SK-N-DZ (cell line): ENCODE data around the gene HSD17B12. TPM values are rescaled to one million over a fixed set of nuclear protein-coding genes. Genes with fewer than 3 reads are reported as not detected.
"Not testable (repeated sequence)": the region's sequence is repeated elsewhere in the genome, so short reads cannot be mapped to it uniquely, and the experiment has no call there.

Experiments used
- DNase-seq: peaks from one replicate; pipeline ENCODE4 v3.0.0-alpha.2; 2015; ENCODE audit warnings: low spot score
- polyA plus RNA-seq, 2 experiments: library from polyadenylated mRNA; depleted of rRNA; stranded (reverse); fragments of >200 nt; gene quantifications; 2 replicates each; pipeline ENCODE4 v1.2.3, GENCODE V29; 2014

HSD17B12 gene
- 34.6 and 38.7 TPM in 2 replicates for polyA plus RNA-seq (2014; cell fraction: cytosol; rRNA removed)
- 17.1 and 22.4 TPM in 2 replicates for polyA plus RNA-seq (2014; cell fraction: nucleus; rRNA removed)

GRCh38 chr11:43680521-43681400 is at the start of gene HSD17B12:
HSD17B12 (plus strand) TSS chr11:43680738; CDS start chr11:43680828, 90 bp downstream.
- DNase-seq: peak; percentile 99

- DNase-seq: no peak
These were observed 48.8 kb upstream of the HSD17B12 start for GRCh38 chr11:43631732-43632131.

GRCh38 chr11:43632181-43632580 is 48.4 kb upstream of the HSD17B12 start:
- DNase-seq: no peak

- no peak for DNase-seq
These were observed 41.8 kb upstream of the HSD17B12 start for GRCh38 chr11:43638717-43639116.

- no peak for DNase-seq
These were observed 41.3 kb upstream of the HSD17B12 start for GRCh38 chr11:43639224-43639623.

GRCh38 chr11:43639920-43640319 is 40.6 kb upstream of the HSD17B12 start:
- no peak for DNase-seq

- DNase-seq: peak; percentile 77
These were observed 36.5 kb upstream of the HSD17B12 start for GRCh38 chr11:43643898-43644620.

GRCh38 chr11:43644621-43645299 is 35.8 kb upstream of the HSD17B12 start:
- no peak for DNase-seq

- DNase-seq: no peak
These were observed 33.8 kb upstream of the HSD17B12 start for GRCh38 chr11:43646767-43647166.

- no peak for DNase-seq
These were observed 31.6 kb upstream of the HSD17B12 start for GRCh38 chr11:43648888-43649287.

- DNase-seq: peak; percentile 17
These were observed 31.0 kb upstream of the HSD17B12 start for GRCh38 chr11:43649501-43649900.

GRCh38 chr11:43649921-43650320 is 30.6 kb upstream of the HSD17B12 start:
- DNase-seq: no peak

- DNase-seq: not testable (repeated sequence)
These were observed 17.5 kb upstream of the HSD17B12 start for GRCh38 chr11:43663018-43663417.

GRCh38 chr11:43664295-43664694 is 16.2 kb upstream of the HSD17B12 start:
- DNase-seq: peak; percentile 69

- DNase-seq: not testable (repeated sequence)
These were observed 9.3 kb upstream of the HSD17B12 start for GRCh38 chr11:43671284-43671683.

GRCh38 chr11:43674560-43674959 is 6.0 kb upstream of the HSD17B12 start:
- no peak for DNase-seq

GRCh38 chr11:43676933-43677332 is 3.6 kb upstream of the HSD17B12 start:
- DNase-seq: peak; percentile 79

GRCh38 chr11:43681401-43681942 is 934 bp downstream of the HSD17B12 start:
- peak; percentile 29 for DNase-seq

GRCh38 chr11:43682081-43682480 is 1.5 kb downstream of the HSD17B12 start:
- DNase-seq: not testable (repeated sequence)

GRCh38 chr11:43685440-43685839 is 4.9 kb downstream of the HSD17B12 start:
- DNase-seq: no peak

- DNase-seq: no peak
These were observed 5.7 kb downstream of the HSD17B12 start for GRCh38 chr11:43686207-43686606.
